Neural cell (in vitro differentiated cells): ENCODE data around the gene HES3. TPM values are rescaled to one million over a fixed set of nuclear protein-coding genes. Genes with fewer than 3 reads are reported as not detected.

ENCODE experiments used
- H2AFZ ChIP-seq: fragments of 200-600, 300-800 bp; sonication (generic), shearing (Covaris generic); 2 replicates; pipeline ENCODE4 v1.6.0; 2014; ENCODE audit warnings: low read depth, mild to moderate bottlenecking, antibody characterized with exemption, low read length, moderate library complexity
- H3F3A ChIP-seq: fragments of 200-600 bp; shearing (Covaris generic); 2 replicates; pipeline ENCODE4 v1.6.1; 2016; ENCODE audit warnings: mild to moderate bottlenecking, moderate library complexity, mixed read lengths, antibody characterized with exemption, low read length; ENCODE audit not compliant: insufficient read depth, poor library complexity, severe bottlenecking
- H3K27ac ChIP-seq: fragments of 200-600, 300-800 bp; sonication (generic), shearing (Covaris generic); 2 replicates; pipeline ENCODE4 v1.5.1; 2014; ENCODE audit warnings: mild to moderate bottlenecking, low read length, moderate library complexity
- H3K27me3 ChIP-seq: fragments of 300-800, 200-600 bp; sonication (generic), shearing (Covaris generic); 2 replicates; pipeline ENCODE4 v1.6.0; 2014; ENCODE audit warnings: mild to moderate bottlenecking, low read depth, low read length, moderate library complexity; ENCODE audit not compliant: insufficient read depth
- H3K36me3 ChIP-seq: fragments of 300-800, 200-600 bp; sonication (generic), shearing (Covaris generic); 2 replicates; pipeline ENCODE4 v1.5.1; 2014; ENCODE audit warnings: mild to moderate bottlenecking, antibody characterized with exemption, low read length, moderate library complexity; ENCODE audit not compliant: insufficient read depth
- H3K4me2 ChIP-seq: fragments of 300-800, 200-600 bp; sonication (generic), shearing (Covaris generic); 2 replicates; pipeline ENCODE4 v1.6.0; 2014; ENCODE audit warnings: mild to moderate bottlenecking, low read length
- H3K4me3 ChIP-seq: fragments of 300-800, 200-600 bp; sonication (generic), shearing (Covaris generic); 2 replicates; pipeline ENCODE4 v1.5.1; 2014; ENCODE audit warnings: mild to moderate bottlenecking, low read length, moderate library complexity
- H3K79me2 ChIP-seq: fragments of 200-600 bp; shearing (Covaris generic); replicated peaks from 2 replicates; pipeline ENCODE4 v1.6.0; 2014; ENCODE audit warnings: mild to moderate bottlenecking, low read length, moderate library complexity; ENCODE audit not compliant: insufficient read depth
- H3K9ac ChIP-seq: fragments of 300-800, 200-600 bp; sonication (generic), shearing (Covaris generic); 2 replicates; pipeline ENCODE4 v1.6.1; 2016; ENCODE audit warnings: mild to moderate bottlenecking, low read length, mixed read lengths
- H3K9me2 ChIP-seq: fragments of 200-600 bp; shearing (Covaris generic); 2 replicates; pipeline ENCODE4 v1.6.1; 2016; ENCODE audit warnings: mild to moderate bottlenecking, low read length, mixed read lengths; ENCODE audit not compliant: insufficient read depth
- H3K9me3 ChIP-seq: fragments of 200-600, 300-800 bp; sonication (generic), shearing (Covaris generic); 2 replicates; pipeline ENCODE4 v1.6.1; 2016; ENCODE audit warnings: mild to moderate bottlenecking, mixed run types, low read length, moderate library complexity, mixed read lengths
- H4K20me1 ChIP-seq: fragments of 200-600 bp; shearing (Covaris generic); 2 replicates; pipeline ENCODE4 v1.6.1; 2016; ENCODE audit warnings: mild to moderate bottlenecking, mixed run types; ENCODE audit not compliant: insufficient read depth
- CTCF ChIP-seq: fragments of 450-650 bp; IDR thresholded peaks from 2 replicates; pipeline ENCODE4 v1.5.1; 2014; ENCODE audit warnings: antibody characterized with exemption, mild to moderate bottlenecking, moderate library complexity; ENCODE audit not compliant: poor library complexity, severe bottlenecking
- EP300 ChIP-seq: fragments of 450-650 bp; conservative IDR thresholded peaks from 2 replicates; pipeline ENCODE4 v1.6.1; 2014; ENCODE audit warnings: antibody characterized with exemption, mild to moderate bottlenecking, moderate library complexity; ENCODE audit not compliant: poor library complexity, severe bottlenecking
- POLR2AphosphoS5 ChIP-seq: IDR thresholded peaks from 2 replicates; pipeline ENCODE4 v1.6.1; 2012
- SMC3 ChIP-seq: fragments of 450-650 bp; conservative IDR thresholded peaks from 2 replicates; pipeline ENCODE4 v1.6.1; 2014; ENCODE audit warnings: antibody characterized with exemption, mild to moderate bottlenecking, moderate library complexity; ENCODE audit not compliant: poor library complexity
- TAF1 ChIP-seq: IDR thresholded peaks from 2 replicates; pipeline ENCODE4 v1.6.1; 2012; ENCODE audit warnings: low read depth
- polyA plus RNA-seq: library from polyadenylated mRNA; depleted of rRNA; stranded (reverse); fragments of >200 nt; gene quantifications from 2 replicates; pipeline ENCODE4 v1.2.3, GENCODE V29; 2014
- TF ChIP-seq, protein P1 (sequence below): IDR thresholded peaks from 2 replicates; pipeline ENCODE4 v1.6.1; 2012; ENCODE audit warnings: borderline replicate concordance

The HES3 gene
- polyA plus RNA-seq, 1 donor from 2014 or later = not detected

DNA sequence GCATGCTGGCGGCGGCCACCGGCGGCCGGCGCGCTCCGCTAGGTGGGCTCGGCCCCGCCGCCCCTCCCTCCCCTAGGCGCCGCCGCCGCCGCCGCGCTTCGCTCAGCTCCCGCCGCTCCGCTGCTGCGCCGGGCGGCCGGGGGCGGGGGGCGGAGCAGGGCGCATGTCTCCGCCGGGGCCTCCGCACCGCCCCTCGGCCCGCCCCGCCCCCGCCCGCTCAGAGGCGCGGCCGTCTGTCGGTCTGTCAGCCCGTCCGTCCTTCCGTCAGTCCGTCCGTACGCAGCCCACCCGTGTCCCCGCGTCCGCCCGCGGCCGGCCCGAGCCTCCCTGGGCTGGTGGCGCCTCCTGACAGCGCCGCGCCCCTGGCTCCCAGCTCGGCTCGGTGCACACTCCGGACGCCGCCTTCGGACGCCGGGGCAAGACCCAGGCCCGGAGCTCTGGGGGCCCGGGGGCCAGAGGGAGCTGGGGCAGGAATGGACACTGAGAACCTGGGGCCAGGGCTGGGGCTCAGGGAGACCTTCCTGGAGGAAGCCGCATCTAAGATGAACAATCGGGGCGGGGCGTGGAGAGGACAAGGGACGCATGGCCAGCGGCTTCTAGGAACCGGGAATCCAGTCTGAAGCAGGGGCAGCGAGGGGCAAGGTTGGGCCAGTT lies 17.1 kb downstream of the HES3 start, which contains the start of gene GPR153:
Gene GPR153, minus strand, starts transcription at position 138 of the 654 bp plus-strand sequence. CDS start 6,193 bp downstream, outside the sequence.
- Histone ChIP-seq H3K79me2 (peaks cover 6% of the 10 kb centered on the region), H3K27ac (peak within 1 kb of the TSS; percentile 90), H3K27me3 (no peaks in the 10 kb centered on the region), H3K4me2 (peak within 1 kb of the TSS; percentile 68), H2AFZ (no peak within 1 kb of the TSS), H3K4me3 (peak within 1 kb of the TSS; percentile 92), H4K20me1 (no peaks in the 10 kb centered on the region), H3K9ac (peak within 1 kb of the TSS; percentile 89), H3F3A (no peaks in the 10 kb centered on the region), H3K9me2 (no peaks in the 10 kb centered on the region), H3K9me3 (no peaks in the 10 kb centered on the region), H3K36me3 (no peaks in the 10 kb centered on the region)
- peak; percentile 11 for TF ChIP-seq SMC3
- no peak for TF ChIP-seq TAF1
- TF ChIP-seq POLR2AphosphoS5 = peak; percentile 33

- Histone ChIP-seq H3F3A (no peaks in the 10 kb centered on the region), H3K79me2 (peaks cover 6% of the 10 kb centered on the region), H3K4me2 (peak overlapping the region; percentile 68), H3K9ac (peak overlapping the region; percentile 89), H3K4me3 (peak overlapping the region; percentile 72), H3K9me3 (no peaks in the 10 kb centered on the region), H2AFZ (no peak overlapping the region), H3K36me3 (no peaks in the 10 kb centered on the region), H3K9me2 (no peaks in the 10 kb centered on the region), H3K27me3 (no peaks in the 10 kb centered on the region), H4K20me1 (no peaks in the 10 kb centered on the region), H3K27ac (peak overlapping the region; percentile 90)
- TF ChIP-seq SMC3 = no peak
- peak; percentile 32 for TF ChIP-seq POLR2AphosphoS5
- TF ChIP-seq EP300 = peak; percentile 18
Observed at GRCh38 chr1:6261615-6261995, 17.6 kb downstream of the HES3 start.

DNA sequence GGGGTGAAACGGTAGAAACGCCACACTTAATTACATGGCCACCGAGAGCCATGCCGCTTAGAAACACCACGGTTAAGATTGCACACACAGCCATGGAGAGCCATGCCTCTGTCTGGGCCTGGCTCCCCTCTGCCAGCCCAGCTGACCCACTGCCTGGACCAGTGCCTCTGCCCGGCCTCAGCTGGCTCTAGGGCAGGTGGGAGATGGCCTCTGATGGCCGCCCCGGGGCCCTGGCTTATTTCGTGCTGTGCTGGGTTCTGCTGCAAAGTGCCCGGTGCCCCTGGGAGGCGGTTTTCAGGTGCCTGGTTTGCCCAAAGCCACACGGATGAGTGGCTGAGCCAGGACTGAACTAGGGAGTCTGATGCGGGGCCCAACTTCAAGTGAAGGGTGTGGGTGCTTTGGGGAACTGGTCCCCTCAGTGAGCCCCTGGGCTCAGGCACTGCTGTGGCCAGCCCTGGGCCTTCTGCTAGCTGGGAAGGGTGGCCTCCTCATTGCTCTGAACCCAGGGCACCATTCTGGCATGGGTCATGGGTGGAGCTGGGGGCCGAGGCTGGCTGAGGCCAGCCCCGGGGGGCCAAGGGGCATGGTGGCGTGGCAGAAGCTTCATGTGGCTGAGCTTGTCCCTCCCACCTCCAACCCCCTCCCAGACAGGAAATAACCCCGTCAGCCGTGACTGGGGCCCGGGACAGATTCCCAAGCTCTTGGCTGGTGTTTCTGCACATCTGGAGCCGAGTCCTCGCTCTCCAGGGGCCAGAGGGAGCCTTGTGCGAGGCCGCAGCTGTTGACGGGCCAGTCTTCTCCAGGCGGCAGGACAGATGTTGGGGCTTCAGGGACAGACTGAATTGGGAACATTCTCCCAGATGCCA lies 18.8 kb downstream of the HES3 start:
- H3K9ac ChIP-seq = peak overlapping the region; percentile 89
- no peaks in the 10 kb centered on the region for H3K27me3 ChIP-seq
- H4K20me1 ChIP-seq = no peaks in the 10 kb centered on the region
- no peaks in the 10 kb centered on the region for H3K36me3 ChIP-seq
- H2AFZ ChIP-seq = no peak overlapping the region
- peak overlapping the region; percentile 72 for H3K4me3 ChIP-seq
- peak overlapping the region; percentile 90 for H3K27ac ChIP-seq
- H3K9me2 ChIP-seq = no peaks in the 10 kb centered on the region
- H3F3A ChIP-seq = no peaks in the 10 kb centered on the region
- no peaks in the 10 kb centered on the region for H3K9me3 ChIP-seq
- H3K79me2 ChIP-seq = peaks cover 6% of the 10 kb centered on the region
- TF ChIP-seq CTCF (no peak), EP300 (no peak)
- TF ChIP-seq, protein P1, sequence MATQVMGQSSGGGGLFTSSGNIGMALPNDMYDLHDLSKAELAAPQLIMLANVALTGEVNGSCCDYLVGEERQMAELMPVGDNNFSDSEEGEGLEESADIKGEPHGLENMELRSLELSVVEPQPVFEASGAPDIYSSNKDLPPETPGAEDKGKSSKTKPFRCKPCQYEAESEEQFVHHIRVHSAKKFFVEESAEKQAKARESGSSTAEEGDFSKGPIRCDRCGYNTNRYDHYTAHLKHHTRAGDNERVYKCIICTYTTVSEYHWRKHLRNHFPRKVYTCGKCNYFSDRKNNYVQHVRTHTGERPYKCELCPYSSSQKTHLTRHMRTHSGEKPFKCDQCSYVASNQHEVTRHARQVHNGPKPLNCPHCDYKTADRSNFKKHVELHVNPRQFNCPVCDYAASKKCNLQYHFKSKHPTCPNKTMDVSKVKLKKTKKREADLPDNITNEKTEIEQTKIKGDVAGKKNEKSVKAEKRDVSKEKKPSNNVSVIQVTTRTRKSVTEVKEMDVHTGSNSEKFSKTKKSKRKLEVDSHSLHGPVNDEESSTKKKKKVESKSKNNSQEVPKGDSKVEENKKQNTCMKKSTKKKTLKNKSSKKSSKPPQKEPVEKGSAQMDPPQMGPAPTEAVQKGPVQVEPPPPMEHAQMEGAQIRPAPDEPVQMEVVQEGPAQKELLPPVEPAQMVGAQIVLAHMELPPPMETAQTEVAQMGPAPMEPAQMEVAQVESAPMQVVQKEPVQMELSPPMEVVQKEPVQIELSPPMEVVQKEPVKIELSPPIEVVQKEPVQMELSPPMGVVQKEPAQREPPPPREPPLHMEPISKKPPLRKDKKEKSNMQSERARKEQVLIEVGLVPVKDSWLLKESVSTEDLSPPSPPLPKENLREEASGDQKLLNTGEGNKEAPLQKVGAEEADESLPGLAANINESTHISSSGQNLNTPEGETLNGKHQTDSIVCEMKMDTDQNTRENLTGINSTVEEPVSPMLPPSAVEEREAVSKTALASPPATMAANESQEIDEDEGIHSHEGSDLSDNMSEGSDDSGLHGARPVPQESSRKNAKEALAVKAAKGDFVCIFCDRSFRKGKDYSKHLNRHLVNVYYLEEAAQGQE = no peak
- no peak overlapping the region for H3K4me2 ChIP-seq
